Karpas-422 (cell line): Measurements from ENCODE around the gene OSBPL10. TPM values are rescaled to one million over a fixed set of nuclear protein-coding genes. Genes with fewer than 3 reads are reported as not detected.

ENCODE experiments used
- DNase-seq: peaks from one replicate; pipeline ENCODE4 v3.0.0-alpha.2; 2015
- H2AFZ ChIP-seq: fragments of 200-600 bp; sonication (generic); 2 replicates; pipeline ENCODE4 v1.6.1; 2014; ENCODE audit warnings: antibody characterized with exemption, low read length, mixed read lengths
- H3K27ac ChIP-seq: fragments of 200-600 bp; sonication (generic); 2 replicates; pipeline ENCODE4 v1.5.1; 2014; ENCODE audit warnings: mild to moderate bottlenecking, low read length, moderate library complexity
- H3K27me3 ChIP-seq: fragments of 200-600 bp; sonication (generic); 2 replicates; pipeline ENCODE4 v1.6.1; 2014; ENCODE audit warnings: low read length, mixed read lengths
- H3K36me3 ChIP-seq: fragments of 200-600 bp; sonication (generic); 2 replicates; pipeline ENCODE4 v1.6.1; 2014; ENCODE audit warnings: low read length, mixed read lengths; ENCODE audit not compliant: insufficient read depth
- H3K4me1 ChIP-seq: fragments of 200-600 bp; sonication (generic); 2 replicates; pipeline ENCODE4 v1.6.1; 2014; ENCODE audit warnings: mild to moderate bottlenecking, low read length, mixed read lengths
- H3K4me2 ChIP-seq: fragments of 200-600 bp; sonication (generic); 2 replicates; pipeline ENCODE4 v1.6.1; 2014; ENCODE audit warnings: low read length, low read depth, mild to moderate bottlenecking; ENCODE audit not compliant: poor library complexity, severe bottlenecking
- H3K4me3 ChIP-seq: fragments of 200-600 bp; sonication (generic); 2 replicates; pipeline ENCODE4 v1.5.1; 2014; ENCODE audit warnings: mild to moderate bottlenecking, antibody characterized with exemption, low read length, mixed read lengths
- H3K79me2 ChIP-seq: fragments of 200-600 bp; sonication (generic); 2 replicates; pipeline ENCODE4 v1.6.1; 2014; ENCODE audit warnings: mild to moderate bottlenecking, low read length, mixed read lengths
- H3K9ac ChIP-seq: fragments of 200-600 bp; sonication (generic); 2 replicates; pipeline ENCODE4 v1.6.0; 2014; ENCODE audit warnings: low read length
- H3K9me2 ChIP-seq: fragments of 200-600 bp; sonication (generic), shearing (Covaris generic); replicated peaks from 2 replicates; pipeline ENCODE4 v1.6.0; 2014; ENCODE audit warnings: mild to moderate bottlenecking, low read length, moderate library complexity; ENCODE audit not compliant: insufficient read depth
- H3K9me3 ChIP-seq: fragments of 300-700, 200-600 bp; sonication (generic); 2 replicates; pipeline ENCODE4 v1.6.1; 2014; ENCODE audit warnings: low read length, mixed read lengths
- H4K20me1 ChIP-seq: fragments of 200-600 bp; sonication (generic); 2 replicates; pipeline ENCODE4 v1.6.1; 2014; ENCODE audit warnings: mild to moderate bottlenecking, antibody characterized with exemption, low read length, low read depth; ENCODE audit not compliant: insufficient read depth
- total RNA-seq: library from RNA; depleted of rRNA; stranded (reverse); fragments of >200 nt; shearing (Covaris generic); gene quantifications from 2 replicates; pipeline ENCODE4 v1.2.3, GENCODE V29; 2014; ENCODE audit warnings: low replicate concordance; rRNA removed

Gene OSBPL10, protein sequence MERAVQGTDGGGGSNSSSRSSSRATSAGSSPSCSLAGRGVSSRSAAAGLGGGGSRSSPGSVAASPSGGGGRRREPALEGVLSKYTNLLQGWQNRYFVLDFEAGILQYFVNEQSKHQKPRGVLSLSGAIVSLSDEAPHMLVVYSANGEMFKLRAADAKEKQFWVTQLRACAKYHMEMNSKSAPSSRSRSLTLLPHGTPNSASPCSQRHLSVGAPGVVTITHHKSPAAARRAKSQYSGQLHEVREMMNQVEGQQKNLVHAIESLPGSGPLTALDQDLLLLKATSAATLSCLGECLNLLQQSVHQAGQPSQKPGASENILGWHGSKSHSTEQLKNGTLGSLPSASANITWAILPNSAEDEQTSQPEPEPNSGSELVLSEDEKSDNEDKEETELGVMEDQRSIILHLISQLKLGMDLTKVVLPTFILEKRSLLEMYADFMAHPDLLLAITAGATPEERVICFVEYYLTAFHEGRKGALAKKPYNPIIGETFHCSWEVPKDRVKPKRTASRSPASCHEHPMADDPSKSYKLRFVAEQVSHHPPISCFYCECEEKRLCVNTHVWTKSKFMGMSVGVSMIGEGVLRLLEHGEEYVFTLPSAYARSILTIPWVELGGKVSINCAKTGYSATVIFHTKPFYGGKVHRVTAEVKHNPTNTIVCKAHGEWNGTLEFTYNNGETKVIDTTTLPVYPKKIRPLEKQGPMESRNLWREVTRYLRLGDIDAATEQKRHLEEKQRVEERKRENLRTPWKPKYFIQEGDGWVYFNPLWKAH
- total RNA-seq, result 87.0 and 106 TPM in 2 replicates

DNA sequence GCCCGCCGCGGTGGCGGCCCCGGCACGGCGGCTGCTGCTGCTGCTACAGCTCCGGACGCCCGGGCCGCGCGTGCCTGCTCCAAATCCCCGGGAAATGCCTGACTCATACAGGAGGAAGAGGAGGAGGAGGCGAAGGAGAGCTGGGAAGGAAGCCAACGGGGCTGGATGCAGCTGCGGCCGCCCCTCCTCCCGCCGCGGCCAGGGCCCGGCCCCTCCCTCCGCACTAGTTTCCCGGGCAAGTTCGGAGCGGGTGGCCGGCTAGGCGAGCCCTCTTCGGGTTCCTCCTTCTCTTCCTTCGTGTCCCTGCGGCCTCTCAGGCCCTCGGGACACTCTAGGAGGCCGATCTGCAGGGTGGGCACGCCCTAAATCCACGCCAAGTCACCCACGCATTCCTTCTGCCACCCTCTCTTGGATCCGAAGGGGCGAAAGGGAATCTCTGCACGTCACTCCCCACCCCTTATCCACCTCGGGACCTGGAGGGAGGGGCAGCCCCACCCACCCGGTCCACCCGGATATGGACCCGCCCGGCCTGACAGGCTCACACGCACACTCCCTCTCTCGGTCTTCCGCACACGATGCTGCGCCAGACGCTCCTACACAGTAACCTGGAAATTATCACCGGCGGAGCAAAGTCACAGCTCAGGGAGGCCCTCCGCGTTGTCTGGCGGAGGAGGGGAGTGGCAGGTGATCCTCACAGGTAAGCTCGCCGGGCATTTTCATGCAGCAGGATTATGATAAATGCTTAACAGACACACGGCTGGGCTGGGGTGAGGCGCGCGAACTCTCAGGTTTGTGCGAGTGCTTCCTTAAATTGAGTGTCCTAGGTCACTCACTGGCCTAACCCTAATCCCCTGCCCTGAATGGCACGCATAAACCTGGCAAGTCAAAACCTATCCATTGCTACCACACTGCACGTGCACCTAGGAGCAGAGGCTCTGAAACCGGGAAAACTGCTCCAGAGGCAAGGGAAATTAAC lies at the start of gene OSBPL10, which contains the start of gene ZNF860:
TSS of gene OSBPL10 (minus strand) at position 57 of the 976 bp plus-strand sequence. CDS start 83 bp downstream, outside the sequence.
TSS of gene ZNF860 (plus strand) at position 545 of the 976 bp plus-strand sequence. CDS start 7,330 bp downstream, outside the sequence.
- Histone ChIP-seq H3K9ac (peak within 1 kb of the TSS; percentile 93), H3K4me3 (peak within 1 kb of the TSS; percentile 87), H3K79me2 (peaks cover 82% of the 10 kb centered on the region), H2AFZ (peak within 1 kb of the TSS; percentile 45; the same call in 1 of the 2 replicates), H3K9me2 (no peaks in the 10 kb centered on the region), H3K4me1 (peaks cover 54% of the 10 kb centered on the region), H3K27me3 (no peaks in the 10 kb centered on the region), H3K27ac (peak within 1 kb of the TSS; percentile 98), H4K20me1 (no peaks in the 10 kb centered on the region), H3K9me3 (no peaks in the 10 kb centered on the region), H3K4me2 (peak within 1 kb of the TSS; percentile 81), H3K36me3 (peaks cover 48% of the 10 kb centered on the region)
- DNase-seq, result peak; percentile 88

DNA sequence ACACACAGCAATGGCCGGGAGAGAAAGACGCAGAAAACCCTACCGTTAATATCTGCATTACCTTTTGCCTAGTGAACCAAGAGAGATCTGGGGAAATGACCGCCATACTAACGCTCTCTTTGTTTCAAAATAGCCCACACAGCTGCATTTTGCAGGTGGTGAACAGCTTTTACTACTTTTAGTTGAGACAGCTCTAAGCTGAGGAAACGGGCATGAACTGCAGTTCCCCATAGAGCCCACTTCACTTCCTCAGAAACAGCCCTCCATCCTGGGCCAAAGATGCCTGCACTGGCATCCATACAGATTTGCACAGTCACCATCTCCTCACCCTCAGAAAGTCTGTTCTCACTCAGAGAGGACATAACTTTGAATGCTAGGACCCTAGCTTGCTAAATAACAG lies 45.5 kb upstream of the OSBPL10 start:
- Histone ChIP-seq H2AFZ (peak overlapping the region; percentile 77), H3K27ac (peak overlapping the region; percentile 44), H3K4me2 (peak overlapping the region; percentile 49), H3K27me3 (no peaks in the 10 kb centered on the region), H3K9ac (peak overlapping the region; percentile 8; the same call in 1 of the 2 replicates), H3K4me1 (peaks cover 20% of the 10 kb centered on the region), H3K79me2 (no peaks in the 10 kb centered on the region), H4K20me1 (no peaks in the 10 kb centered on the region), H3K9me2 (no peaks in the 10 kb centered on the region), H3K36me3 (no peaks in the 10 kb centered on the region), H3K9me3 (no peaks in the 10 kb centered on the region), H3K4me3 (peak overlapping the region; percentile 25; the same call in 1 of the 2 replicates)
- peak; percentile 76 for DNase-seq

DNA sequence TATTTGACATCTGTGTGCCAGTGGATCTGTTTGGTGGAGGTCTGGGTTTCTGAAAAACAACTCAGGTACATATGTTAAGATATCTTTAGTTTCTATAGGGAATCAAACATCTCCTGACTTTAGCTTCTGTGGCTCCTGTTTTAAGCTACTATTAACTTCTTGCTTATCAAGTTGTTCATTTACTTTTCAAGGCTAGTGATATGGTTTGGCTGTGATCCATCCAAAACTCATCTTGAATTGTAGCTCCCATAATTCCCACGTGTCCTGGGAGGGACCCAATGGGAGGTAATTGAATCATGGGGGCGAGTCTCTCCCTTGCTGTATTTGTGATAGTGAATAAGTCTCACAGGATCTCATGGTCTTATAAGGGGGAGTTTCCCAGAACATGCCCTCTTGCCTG lies 41.9 kb upstream of the OSBPL10 start:
- H3K4me3 ChIP-seq, result no peak overlapping the region
- no peaks in the 10 kb centered on the region for H3K27me3 ChIP-seq
- no peak for DNase-seq
- peaks cover 26% of the 10 kb centered on the region for H3K4me1 ChIP-seq
- no peaks in the 10 kb centered on the region for H3K36me3 ChIP-seq
- no peak overlapping the region for H2AFZ ChIP-seq
- no peak overlapping the region for H3K9ac ChIP-seq
- no peak overlapping the region for H3K27ac ChIP-seq
- no peak overlapping the region for H3K4me2 ChIP-seq
- H4K20me1 ChIP-seq, result no peaks in the 10 kb centered on the region
- no peaks in the 10 kb centered on the region for H3K9me2 ChIP-seq
- no peaks in the 10 kb centered on the region for H3K79me2 ChIP-seq
- no peaks in the 10 kb centered on the region for H3K9me3 ChIP-seq

DNA sequence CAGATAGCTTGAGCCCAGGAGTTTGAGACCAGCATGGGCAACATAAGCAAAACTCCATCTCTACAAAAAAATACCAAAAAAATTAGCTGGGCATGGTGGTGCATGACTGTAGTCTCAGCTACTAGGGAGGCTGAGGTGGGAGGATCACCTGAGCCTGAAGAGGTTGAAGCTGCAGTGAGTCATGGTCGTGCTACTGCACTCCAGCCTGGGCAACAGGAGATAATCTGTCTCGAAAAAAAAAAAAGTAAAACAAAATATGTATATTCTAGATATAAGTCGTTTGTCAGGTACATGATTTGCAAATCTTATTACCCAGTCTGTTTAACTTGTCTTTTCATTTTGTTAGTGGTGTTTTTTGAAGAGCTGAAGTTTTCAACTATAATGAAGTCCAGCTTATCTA lies 40.7 kb upstream of the OSBPL10 start:
- H3K9me3 ChIP-seq, result no peaks in the 10 kb centered on the region
- H3K4me2 ChIP-seq, result no peak overlapping the region
- no peak overlapping the region for H3K9ac ChIP-seq
- peaks cover 22% of the 10 kb centered on the region for H3K4me1 ChIP-seq
- no peak overlapping the region for H3K27ac ChIP-seq
- DNase-seq, result no peak
- no peaks in the 10 kb centered on the region for H3K9me2 ChIP-seq
- H3K79me2 ChIP-seq, result no peaks in the 10 kb centered on the region
- H4K20me1 ChIP-seq, result no peaks in the 10 kb centered on the region
- no peaks in the 10 kb centered on the region for H3K27me3 ChIP-seq
- no peak overlapping the region for H3K4me3 ChIP-seq
- H2AFZ ChIP-seq, result no peak overlapping the region
- no peaks in the 10 kb centered on the region for H3K36me3 ChIP-seq

DNA sequence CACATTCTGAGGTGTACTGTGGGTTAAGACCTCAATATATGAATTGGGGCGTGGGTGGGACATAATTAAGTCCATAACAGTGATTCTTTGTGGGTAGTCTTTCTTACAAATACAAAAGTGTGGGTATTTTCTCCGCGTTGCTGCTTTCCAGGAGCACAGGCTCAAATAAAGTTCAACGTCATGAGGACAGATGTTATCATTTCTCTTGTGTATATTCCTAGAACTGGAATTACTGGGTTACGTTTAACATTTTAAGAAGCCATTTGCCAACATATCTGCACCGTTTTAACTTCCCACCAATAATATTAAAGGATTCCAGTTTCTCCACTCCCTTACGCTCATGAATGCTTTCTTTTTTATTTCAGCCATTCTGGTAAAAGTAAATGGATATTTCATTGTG lies 40.1 kb upstream of the OSBPL10 start:
- no peak overlapping the region for H3K4me2 ChIP-seq
- H3K4me3 ChIP-seq, result no peak overlapping the region
- H3K9ac ChIP-seq, result no peak overlapping the region
- no peak overlapping the region for H2AFZ ChIP-seq
- H4K20me1 ChIP-seq, result no peaks in the 10 kb centered on the region
- H3K79me2 ChIP-seq, result no peaks in the 10 kb centered on the region
- no peak for DNase-seq
- H3K36me3 ChIP-seq, result no peaks in the 10 kb centered on the region
- H3K9me3 ChIP-seq, result no peaks in the 10 kb centered on the region
- no peaks in the 10 kb centered on the region for H3K9me2 ChIP-seq
- H3K4me1 ChIP-seq, result peaks cover 16% of the 10 kb centered on the region
- H3K27me3 ChIP-seq, result no peaks in the 10 kb centered on the region
- H3K27ac ChIP-seq, result no peak overlapping the region

DNA sequence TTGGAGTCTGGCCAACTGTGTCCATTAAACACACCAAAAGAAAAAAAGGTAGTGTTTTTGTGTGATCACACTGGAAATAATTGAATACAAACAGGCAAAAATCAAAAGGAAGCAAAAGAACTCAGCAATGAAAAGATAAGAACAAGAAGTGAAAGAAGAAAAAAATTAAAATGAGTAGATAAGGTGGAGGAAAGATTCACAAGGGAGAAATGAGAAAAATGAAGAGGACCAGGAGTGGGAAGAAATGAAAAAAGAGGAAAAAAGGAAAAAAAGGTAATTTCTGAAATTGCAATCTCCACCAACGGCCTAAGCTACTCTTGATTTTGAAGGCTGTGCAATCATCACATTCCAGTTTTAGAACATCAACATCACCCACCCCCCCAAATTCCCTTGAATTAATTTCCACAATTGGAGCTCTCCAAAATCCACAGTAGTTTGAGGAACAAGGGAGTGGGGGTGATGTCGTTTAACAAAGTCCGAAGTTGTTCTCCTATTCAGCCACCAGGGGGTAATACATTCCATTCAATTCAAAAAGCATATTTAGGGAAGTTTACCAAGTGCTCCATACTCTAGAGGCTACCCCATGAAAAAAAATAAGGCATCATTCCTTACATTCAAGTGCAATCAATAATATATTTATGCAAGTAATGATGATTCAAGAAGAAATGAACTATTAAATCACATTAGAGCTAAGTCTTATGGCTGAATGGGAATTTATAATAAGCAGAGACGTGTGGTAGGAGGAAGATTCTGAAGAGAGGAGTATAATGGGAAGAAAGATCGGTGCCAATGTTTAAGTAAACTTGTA lies 37.9 kb upstream of the OSBPL10 start:
- peak; percentile 70 for DNase-seq
- Histone ChIP-seq H3K9me2 (no peaks in the 10 kb centered on the region), H3K9ac (no peak overlapping the region), H2AFZ (no peak overlapping the region), H3K27me3 (no peaks in the 10 kb centered on the region), H3K4me2 (no peak overlapping the region), H3K4me3 (no peak overlapping the region), H3K36me3 (no peaks in the 10 kb centered on the region), H3K4me1 (peaks cover 6% of the 10 kb centered on the region; the same call in 1 of the 2 replicates), H4K20me1 (no peaks in the 10 kb centered on the region), H3K79me2 (no peaks in the 10 kb centered on the region), H3K27ac (no peak overlapping the region), H3K9me3 (no peaks in the 10 kb centered on the region)

DNA sequence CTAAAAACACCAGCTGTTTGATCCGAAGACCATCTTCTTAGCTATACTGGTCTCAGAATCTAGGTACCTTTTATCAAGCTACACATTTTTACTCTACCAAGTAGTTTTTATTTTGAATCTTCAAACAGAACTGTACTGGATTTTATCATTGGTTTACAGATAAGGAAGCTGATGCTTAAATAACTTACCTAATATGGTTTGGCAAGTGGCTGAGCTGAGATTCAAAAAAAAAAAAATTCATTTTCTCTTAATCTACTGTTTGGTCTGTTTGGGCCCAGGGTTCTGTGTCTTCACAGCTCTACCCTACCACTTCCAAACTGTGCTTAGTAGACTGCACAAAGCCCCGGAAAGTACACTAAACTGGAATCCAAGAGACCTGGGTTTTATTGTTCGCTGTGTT lies 36.2 kb upstream of the OSBPL10 start:
- Histone ChIP-seq H3K9ac (no peak overlapping the region), H3K79me2 (no peaks in the 10 kb centered on the region), H3K9me2 (no peaks in the 10 kb centered on the region), H3K27me3 (no peaks in the 10 kb centered on the region), H4K20me1 (no peaks in the 10 kb centered on the region), H3K4me1 (peaks cover 6% of the 10 kb centered on the region; the same call in 1 of the 2 replicates), H3K27ac (no peak overlapping the region), H3K36me3 (no peaks in the 10 kb centered on the region), H3K9me3 (no peaks in the 10 kb centered on the region), H3K4me3 (no peak overlapping the region), H3K4me2 (no peak overlapping the region), H2AFZ (no peak overlapping the region)
- DNase-seq, result no peak
